Measurements from ENCODE around the gene OBSCN.

The OBSCN gene

DNA sequence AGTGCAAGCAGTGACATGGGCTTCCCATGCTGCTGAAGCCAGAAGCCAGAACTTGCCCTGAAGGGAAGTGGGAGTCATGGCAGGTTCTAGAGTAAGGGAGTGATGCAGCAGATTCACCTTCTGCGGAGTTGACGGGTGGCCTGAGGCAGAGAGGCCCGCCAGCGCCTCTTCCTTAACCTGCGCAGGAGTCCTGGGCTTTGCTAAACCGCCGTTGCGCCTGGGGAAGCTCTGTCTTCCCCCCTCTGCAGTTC, 67.3 kb downstream of the OBSCN start:
- no peak for DNase-seq (ENCODE audit: low read depth)
- TF ChIP-seq, protein P1, sequence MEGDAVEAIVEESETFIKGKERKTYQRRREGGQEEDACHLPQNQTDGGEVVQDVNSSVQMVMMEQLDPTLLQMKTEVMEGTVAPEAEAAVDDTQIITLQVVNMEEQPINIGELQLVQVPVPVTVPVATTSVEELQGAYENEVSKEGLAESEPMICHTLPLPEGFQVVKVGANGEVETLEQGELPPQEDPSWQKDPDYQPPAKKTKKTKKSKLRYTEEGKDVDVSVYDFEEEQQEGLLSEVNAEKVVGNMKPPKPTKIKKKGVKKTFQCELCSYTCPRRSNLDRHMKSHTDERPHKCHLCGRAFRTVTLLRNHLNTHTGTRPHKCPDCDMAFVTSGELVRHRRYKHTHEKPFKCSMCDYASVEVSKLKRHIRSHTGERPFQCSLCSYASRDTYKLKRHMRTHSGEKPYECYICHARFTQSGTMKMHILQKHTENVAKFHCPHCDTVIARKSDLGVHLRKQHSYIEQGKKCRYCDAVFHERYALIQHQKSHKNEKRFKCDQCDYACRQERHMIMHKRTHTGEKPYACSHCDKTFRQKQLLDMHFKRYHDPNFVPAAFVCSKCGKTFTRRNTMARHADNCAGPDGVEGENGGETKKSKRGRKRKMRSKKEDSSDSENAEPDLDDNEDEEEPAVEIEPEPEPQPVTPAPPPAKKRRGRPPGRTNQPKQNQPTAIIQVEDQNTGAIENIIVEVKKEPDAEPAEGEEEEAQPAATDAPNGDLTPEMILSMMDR (IDR thresholded peaks at IDR 0.05; ENCODE audit: insufficient read depth, low read depth, low read length, missing control alignments), result no peak
- no peak overlapping the region for H3K4me3 ChIP-seq (ENCODE audit: low read depth, low read length)

DNA sequence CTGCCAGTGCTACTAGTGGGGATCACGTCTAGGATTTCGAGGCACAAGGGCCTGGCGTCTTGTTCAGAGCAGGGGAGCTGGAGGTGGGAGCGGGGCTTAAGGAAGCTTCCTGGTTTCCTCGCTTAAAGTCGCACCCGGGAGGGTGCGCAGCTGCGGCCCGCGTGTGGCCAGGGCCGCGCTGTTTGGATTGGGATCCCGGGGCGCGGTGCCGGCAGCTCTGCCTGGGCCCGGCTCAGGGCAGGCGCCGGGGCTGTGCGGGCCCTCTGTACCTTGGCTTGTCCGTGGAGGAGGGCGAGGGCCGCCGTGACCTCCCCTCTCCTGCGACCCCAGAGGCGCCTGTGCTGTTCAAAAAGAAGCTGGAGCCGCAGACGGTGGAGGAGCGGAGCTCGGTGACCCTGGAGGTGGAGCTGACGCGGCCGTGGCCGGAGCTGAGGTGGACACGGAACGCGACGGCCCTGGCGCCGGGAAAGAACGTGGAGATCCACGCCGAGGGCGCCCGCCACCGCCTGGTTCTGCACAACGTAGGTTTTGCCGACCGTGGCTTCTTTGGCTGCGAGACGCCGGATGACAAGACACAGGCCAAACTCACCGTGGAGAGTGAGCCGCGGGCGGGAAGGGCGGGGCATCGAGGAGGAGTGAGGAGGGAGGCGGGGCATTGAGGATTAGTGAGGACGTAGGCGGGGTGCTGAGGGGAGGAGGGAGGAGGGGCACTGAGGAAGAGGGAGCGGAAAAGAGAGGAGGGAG, 67.8 kb downstream of the OBSCN start:
- H3K4me3 ChIP-seq (ENCODE audit: low read depth, low read length), result peak overlapping the region; percentile 7; the same call in 1 of the 2 replicates
- peak; percentile 62 for DNase-seq (ENCODE audit: low read depth)
- TF ChIP-seq, protein P1 (IDR thresholded peaks at IDR 0.05; ENCODE audit: insufficient read depth, low read depth, low read length, missing control alignments), result no peak

DNA sequence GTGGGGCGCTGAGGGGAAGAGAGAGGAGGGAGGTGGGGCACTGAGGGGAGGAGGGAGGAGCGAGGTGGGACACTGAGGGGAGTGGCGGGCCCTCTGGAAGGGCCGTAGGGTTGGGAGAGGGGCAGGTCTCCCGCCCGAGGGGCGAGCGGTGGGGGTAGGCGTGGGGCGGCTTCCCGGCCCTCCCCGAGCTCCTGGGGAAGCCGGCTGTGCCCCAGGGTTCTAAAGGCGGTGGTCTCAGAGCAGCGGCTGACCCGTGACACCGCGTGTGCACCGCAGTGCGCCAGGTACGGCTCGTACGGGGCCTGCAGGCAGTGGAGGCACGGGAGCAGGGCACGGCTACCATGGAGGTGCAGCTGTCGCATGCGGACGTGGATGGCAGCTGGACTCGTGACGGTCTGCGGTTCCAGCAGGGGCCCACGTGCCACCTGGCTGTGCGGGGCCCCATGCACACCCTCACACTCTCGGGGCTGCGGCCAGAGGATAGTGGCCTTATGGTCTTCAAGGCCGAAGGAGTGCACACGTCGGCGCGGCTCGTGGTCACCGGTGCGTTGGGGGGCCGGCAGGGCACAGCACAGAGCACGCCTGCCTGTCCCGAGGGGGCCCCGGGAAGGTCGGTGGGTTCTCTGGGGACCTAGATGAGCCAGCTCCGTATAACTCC, 68.5 kb downstream of the OBSCN start:
- DNase-seq (ENCODE audit: low read depth), result no peak
- no peak overlapping the region for H3K4me3 ChIP-seq (ENCODE audit: low read depth, low read length)
- TF ChIP-seq, protein P1 (IDR thresholded peaks at IDR 0.05; ENCODE audit: insufficient read depth, low read depth, low read length, missing control alignments), result no peak

DNA sequence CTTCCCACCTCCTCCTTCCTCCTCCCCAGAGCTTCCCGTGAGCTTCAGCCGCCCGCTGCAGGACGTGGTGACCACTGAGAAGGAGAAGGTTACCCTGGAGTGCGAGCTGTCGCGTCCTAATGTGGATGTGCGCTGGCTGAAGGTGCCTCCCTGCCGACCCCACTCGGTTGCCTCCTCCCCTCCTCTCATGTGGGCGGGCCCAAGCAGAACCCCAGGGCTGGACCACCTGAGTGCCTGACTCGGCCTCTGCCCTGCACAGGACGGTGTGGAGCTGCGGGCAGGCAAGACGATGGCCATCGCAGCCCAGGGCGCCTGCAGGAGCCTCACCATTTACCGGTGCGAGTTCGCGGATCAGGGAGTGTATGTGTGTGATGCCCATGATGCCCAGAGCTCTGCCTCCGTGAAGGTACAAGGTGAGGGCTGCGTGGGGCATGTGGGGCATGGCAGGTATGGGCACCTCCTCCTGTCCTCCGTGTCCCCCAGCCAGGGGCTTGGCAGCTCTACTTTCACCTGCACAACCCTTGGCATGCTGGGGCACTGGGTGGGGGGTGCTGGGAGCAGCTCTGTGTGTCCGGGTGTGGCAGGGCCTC, 69.2 kb downstream of the OBSCN start:
- H3K4me3 ChIP-seq (ENCODE audit: low read depth, low read length), result no peak overlapping the region
- TF ChIP-seq, protein P1 (IDR thresholded peaks at IDR 0.05; ENCODE audit: insufficient read depth, low read depth, low read length, missing control alignments), result no peak

DNA sequence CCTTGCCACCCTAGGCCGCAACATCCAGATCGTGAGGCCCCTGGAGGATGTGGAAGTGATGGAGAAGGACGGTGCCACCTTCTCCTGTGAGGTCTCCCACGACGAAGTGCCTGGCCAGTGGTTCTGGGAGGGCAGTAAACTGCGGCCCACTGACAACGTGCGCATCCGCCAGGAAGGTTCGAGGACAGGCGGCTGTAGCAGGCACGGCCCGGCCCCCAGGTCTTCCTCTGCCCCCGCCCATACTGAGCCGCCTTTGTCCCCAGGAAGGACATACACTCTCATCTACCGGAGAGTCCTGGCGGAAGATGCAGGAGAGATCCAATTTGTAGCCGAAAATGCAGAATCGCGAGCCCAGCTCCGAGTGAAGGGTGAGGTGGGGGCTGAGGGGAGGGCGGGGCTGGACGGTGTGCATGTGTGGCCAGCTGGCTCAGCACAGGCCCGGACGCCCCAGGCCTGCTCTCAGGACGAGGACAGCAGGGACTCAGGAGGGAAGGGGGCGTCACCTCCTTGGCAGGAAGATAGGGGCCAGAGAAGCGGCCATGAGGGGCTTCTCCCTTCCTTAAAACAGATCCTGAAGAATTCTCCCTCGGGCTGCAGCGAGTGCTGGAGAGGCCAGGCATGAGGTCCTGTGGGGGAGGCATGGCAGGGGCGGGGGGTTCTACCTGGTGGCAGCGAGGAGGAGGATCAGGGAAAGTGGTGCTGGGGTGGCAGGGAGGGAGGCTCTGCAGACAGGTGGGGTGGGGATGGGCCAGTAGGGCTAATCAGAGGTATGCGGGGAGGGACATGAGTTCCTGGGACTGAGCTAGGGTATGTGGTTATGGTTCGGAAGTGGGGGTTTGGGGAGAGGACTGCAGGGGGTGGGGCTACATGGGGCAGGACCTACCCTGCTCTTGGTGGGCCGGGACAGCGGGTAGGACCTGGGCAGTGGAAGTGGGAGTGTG, 69.9 kb downstream of the OBSCN start:
- DNase-seq (ENCODE audit: low read depth), result no peak
- TF ChIP-seq, protein P1 (IDR thresholded peaks at IDR 0.05; ENCODE audit: insufficient read depth, low read depth, low read length, missing control alignments), result no peak
- no peak overlapping the region for H3K4me3 ChIP-seq (ENCODE audit: low read depth, low read length)

More for the DNA sequence above, 69.2 kb downstream of the OBSCN start:
- DNase-seq (ENCODE audit: low read depth), result no peak

DNA sequence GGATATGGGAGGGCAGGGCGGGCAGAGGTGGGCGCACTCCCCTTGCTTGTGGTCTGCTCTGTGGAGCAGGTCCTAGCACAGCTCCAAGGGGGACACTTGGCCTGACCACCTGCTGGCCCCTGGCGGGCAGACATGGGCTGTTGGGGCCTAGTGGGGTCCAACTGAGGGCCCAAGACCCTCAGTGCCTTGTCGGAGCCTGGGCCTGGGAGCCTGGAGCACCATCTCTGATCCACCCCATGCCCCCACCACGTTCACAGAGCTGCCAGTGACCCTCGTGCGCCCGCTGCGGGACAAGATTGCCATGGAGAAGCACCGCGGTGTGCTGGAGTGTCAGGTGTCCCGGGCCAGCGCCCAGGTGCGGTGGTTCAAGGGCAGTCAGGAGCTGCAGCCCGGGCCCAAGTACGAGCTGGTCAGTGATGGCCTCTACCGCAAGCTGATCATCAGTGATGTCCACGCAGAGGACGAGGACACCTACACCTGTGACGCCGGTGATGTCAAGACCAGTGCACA, 70.6 kb downstream of the OBSCN start:
- DNase-seq (ENCODE audit: low read depth), result no peak
- no peak overlapping the region for H3K4me3 ChIP-seq (ENCODE audit: low read depth, low read length)
- TF ChIP-seq, protein P1 (IDR thresholded peaks at IDR 0.05; ENCODE audit: insufficient read depth, low read depth, low read length, missing control alignments), result no peak

Measured in GM12865 (cell line).